Left lung (tissue), 10 donors: ENCODE measurements around the gene NAP1L4. TPM values are rescaled to one million over a fixed set of nuclear protein-coding genes. Genes with fewer than 3 reads are reported as not detected.

Source experiments
- ATAC-seq: fragments of 200-7000 bp; cut with Tn5 transposase; one replicate; pipeline ENCODE4 v1.9.1; 2020; ENCODE audit warnings: moderate library complexity
- DNase-seq, 4 donors: peaks; one replicate each; pipeline ENCODE4 v3.0.0-alpha.2; 2013 to 2020
- H3K27ac ChIP-seq, 2 donors: fragments of 200-600 bp; sonication (generic) in 1 of 2; one replicate each; pipeline versions ENCODE4 v1.5.0 to v1.8.0; 2020 to 2021
- H3K27me3 ChIP-seq, 2 donors: fragments of 200-600 bp; sonication (generic) in 1 of 2; one replicate each; pipeline versions ENCODE4 v1.5.0 to v1.8.0; 2020 to 2021
- H3K36me3 ChIP-seq, 2 donors: fragments of 200-600 bp; sonication (generic) in 1 of 2; one replicate each; pipeline versions ENCODE4 v1.5.0 to v1.8.0; 2020 to 2021
- H3K4me1 ChIP-seq, 2 donors: fragments of 200-600 bp; one replicate each; pipeline ENCODE4 v1.8.0; 2021
- H3K4me3 ChIP-seq, 2 donors: fragments of 200-600 bp; sonication (generic) in 1 of 2; one replicate each; pipeline versions ENCODE4 v1.5.0 to v1.8.0; 2020 to 2021; ENCODE audit warnings: mild to moderate bottlenecking in 1 of 2
- H3K9me3 ChIP-seq, 2 donors: fragments of 200-600 bp; sonication (generic) in 1 of 2; one replicate each; pipeline versions ENCODE4 v1.5.0 to v1.8.0; 2020 to 2021
- intact Hi-C, 2 donors: fragments of 100-400 bp; cut with DNase I; formaldehyde crosslinking; loops; one replicate each; pipeline versions ENCODE4 v1.11.2 to v1.14.2; 2022
- polyA plus RNA-seq, 6 donors: library from polyadenylated mRNA; unstranded; fragments of 120-200 nt; gene quantifications; one replicate each; pipeline ENCODE4 v1.2.1, GENCODE V29; 2013; ENCODE audit not compliant: insufficient read length in 6 of 6
- total RNA-seq, 2 donors: library from RNA; stranded (reverse); fragmentation: NEBNext Ultra II Directional; extraction: Animal tissue kit (Norgen Biotek cat#: 25700); gene quantifications; one replicate each; pipeline ENCODE4 v1.2.1, GENCODE V29; 2021
- TF ChIP-seq, protein P1 (sequence below), 2 donors: fragments of 200-600 bp; sonication (generic) in 1 of 2; IDR thresholded peaks; one replicate each; pipeline versions ENCODE4 v1.5.0 to v1.8.0; 2021; ENCODE audit warnings: antibody characterized with exemption in 2 of 2
- donor health status: DM: no; HTN: yes; CAD: no.
- donor health status: DM: no; HTN: no; CAD: no.

The NAP1L4 gene
- total and polyA plus RNA-seq, 8 donors: 101 to 204 (median 180) TPM

DNA sequence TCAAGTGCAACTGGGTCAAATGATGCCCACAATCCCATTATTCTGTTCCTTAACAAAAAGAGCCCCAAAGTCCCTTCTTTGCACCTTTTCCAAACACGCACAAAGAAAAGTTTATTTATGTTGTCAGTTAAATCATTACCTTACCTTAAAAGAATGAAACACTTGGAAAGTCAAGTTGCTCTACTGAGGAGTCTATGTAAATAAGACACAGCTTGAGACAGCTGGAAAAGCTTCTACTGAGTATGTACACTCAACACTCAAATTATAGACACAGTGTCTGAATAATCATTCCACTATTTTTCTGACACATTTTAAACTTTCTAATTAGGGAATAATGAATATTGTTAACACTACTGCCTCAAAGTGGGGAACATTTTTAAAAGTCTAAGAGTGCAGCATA lies 41.3 kb downstream of the NAP1L4 start:
- H3K9me3 ChIP-seq: no peaks in the 10 kb centered on the region
- TF ChIP-seq, protein P1, sequence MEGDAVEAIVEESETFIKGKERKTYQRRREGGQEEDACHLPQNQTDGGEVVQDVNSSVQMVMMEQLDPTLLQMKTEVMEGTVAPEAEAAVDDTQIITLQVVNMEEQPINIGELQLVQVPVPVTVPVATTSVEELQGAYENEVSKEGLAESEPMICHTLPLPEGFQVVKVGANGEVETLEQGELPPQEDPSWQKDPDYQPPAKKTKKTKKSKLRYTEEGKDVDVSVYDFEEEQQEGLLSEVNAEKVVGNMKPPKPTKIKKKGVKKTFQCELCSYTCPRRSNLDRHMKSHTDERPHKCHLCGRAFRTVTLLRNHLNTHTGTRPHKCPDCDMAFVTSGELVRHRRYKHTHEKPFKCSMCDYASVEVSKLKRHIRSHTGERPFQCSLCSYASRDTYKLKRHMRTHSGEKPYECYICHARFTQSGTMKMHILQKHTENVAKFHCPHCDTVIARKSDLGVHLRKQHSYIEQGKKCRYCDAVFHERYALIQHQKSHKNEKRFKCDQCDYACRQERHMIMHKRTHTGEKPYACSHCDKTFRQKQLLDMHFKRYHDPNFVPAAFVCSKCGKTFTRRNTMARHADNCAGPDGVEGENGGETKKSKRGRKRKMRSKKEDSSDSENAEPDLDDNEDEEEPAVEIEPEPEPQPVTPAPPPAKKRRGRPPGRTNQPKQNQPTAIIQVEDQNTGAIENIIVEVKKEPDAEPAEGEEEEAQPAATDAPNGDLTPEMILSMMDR (IDR thresholded peaks at IDR 0.05): no peak
- H3K4me3 ChIP-seq: no peak overlapping the region
- no peak for DNase-seq
- ATAC-seq: peak; percentile 76
- peaks cover 0 to 94% of the 10 kb centered on the region in 2 donors for H3K36me3 ChIP-seq
- H3K27me3 ChIP-seq: no peaks in the 10 kb centered on the region
- peaks cover 0 to 23% of the 10 kb centered on the region in 2 donors for H3K4me1 ChIP-seq
- intact Hi-C loops: no loop called here
- peak overlapping the region in 1 of 2 donors; percentile 66 for H3K27ac ChIP-seq

DNA sequence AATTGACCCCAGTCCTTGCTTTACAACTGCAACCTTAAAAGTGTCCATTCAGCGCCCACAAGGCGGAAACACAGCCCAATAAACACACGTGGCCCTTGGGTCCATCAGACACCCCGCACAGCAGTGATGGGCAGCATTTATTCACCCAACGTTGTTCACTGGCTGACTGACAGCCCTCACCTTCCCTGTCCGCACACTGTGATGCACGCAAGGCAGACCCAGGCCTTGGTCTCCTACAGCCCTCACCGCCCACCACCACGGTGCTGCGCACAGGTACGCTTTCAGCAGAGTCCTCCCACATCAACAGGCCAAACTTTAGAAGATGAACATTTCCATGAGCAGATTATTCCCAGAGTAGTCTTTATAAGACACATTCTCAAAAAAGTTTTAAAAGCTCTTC lies 42.2 kb downstream of the NAP1L4 start:
- TF ChIP-seq, protein P1 (IDR thresholded peaks at IDR 0.05): no peak
- H3K36me3 ChIP-seq: peaks cover 0 to 85% of the 10 kb centered on the region in 2 donors
- H3K9me3 ChIP-seq: no peaks in the 10 kb centered on the region
- H3K4me3 ChIP-seq: no peak overlapping the region
- H3K4me1 ChIP-seq: peaks cover 3 to 32% of the 10 kb centered on the region in 2 donors
- intact Hi-C loops: no loop called here
- ATAC-seq (no peak), DNase-seq (peak in 1 of 4 donors; percentile 51)
- no peak overlapping the region for H3K27ac ChIP-seq
- H3K27me3 ChIP-seq: no peaks in the 10 kb centered on the region

DNA sequence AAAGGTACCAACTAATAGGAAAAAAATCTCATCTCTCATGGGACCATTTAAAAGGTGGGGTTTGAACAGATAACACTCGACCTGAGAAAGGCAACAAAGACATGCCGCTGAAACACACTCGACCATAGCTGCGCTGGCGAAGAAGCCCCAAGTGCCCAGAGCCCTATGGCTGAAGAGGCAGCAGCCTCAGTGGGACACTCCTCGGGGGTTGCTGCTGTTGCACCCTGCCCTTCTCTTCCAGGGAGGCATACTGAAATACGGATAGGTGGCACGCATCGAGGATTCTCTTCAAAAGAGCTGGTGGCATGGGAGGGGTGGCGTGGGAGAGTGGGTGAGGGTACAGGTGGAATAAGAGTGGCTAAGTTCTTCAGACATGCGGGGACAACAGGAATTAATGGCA lies 44.4 kb downstream of the NAP1L4 start:
- TF ChIP-seq, protein P1 (IDR thresholded peaks at IDR 0.05): no peak
- no peaks in the 10 kb centered on the region for H3K27me3 ChIP-seq
- ATAC-seq: no peak
- H3K4me3 ChIP-seq: no peak overlapping the region
- H3K27ac ChIP-seq: no peak overlapping the region
- DNase-seq: no peak
- no peaks in the 10 kb centered on the region for H3K9me3 ChIP-seq
- peaks cover 0 to 80% of the 10 kb centered on the region in 2 donors for H3K36me3 ChIP-seq
- peaks cover 8 to 45% of the 10 kb centered on the region in 2 donors for H3K4me1 ChIP-seq
- intact Hi-C loops: no loop called here

DNA sequence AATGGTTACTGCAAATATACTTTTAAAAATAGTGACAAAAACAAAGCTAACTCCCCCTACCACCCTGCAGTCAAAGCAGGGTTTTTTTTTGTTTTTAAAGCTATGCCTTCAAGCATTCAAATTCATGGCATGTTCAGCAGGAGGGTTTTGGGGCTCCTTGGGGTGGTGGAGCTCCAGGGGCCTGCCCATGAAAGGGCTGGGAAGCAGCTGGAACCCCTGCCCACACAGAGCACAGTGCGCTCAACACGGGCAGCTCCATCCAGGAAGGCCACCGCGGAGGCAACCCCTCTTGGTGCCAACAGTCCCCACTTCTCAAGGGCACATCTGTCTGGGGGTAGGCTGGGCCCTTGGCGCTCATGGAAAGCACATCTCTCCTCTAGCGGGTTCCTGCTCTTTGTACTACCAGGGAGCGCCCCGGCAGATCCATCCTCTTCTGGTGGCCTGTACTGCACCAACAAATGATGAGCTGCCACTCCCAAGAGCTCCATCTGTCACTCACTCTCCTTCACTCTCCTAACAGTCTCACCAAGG lies 46.3 kb downstream of the NAP1L4 start:
- H3K36me3 ChIP-seq: peaks cover 0 to 62% of the 10 kb centered on the region in 2 donors

DNA sequence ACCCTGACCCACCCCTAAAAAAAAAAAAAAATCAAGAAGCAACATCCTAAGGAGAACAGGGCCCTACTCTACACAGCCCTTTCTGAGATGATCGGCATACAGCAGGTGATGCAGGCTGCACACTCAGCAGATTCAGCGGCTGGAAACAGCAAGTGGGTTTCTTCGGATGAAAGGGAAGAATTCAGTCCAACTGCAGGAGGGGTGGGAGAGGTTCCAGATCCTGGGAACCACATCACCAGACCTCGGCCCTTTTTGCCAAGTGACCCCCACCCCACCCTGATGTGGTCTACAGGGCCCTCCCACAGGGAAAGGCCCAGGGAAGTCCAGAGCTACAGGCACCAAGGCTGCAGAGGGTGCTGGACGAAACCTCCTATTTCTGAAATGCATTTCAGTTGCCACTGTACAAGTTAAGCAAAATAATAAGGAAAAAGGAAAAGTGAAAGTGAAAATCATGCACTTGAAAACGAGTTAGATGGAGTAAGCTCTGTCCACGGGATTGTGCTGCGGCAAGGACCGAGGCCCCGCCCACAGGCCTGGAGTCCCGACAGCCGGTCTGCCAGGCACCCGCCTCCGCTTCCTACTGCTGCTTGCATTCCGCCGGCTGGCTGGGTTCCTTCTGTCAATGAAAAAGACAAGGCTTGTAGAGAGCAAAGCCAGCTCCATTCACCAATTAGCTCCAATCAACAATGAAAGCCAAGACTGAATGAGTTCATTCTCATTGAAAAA lies 46.9 kb downstream of the NAP1L4 start:
- ATAC-seq: peak; percentile 90
- Histone ChIP-seq H3K27ac (peak overlapping the region; percentile 64 to 79), H3K4me3 (peak overlapping the region in 1 of 2 donors; percentile 3), H3K27me3 (no peaks in the 10 kb centered on the region), H3K36me3 (peaks cover 0 to 56% of the 10 kb centered on the region in 2 donors), H3K9me3 (no peaks in the 10 kb centered on the region), H3K4me1 (peaks cover 8 to 41% of the 10 kb centered on the region in 2 donors)
- intact Hi-C loops: no loop called here
- TF ChIP-seq, protein P1 (IDR thresholded peaks at IDR 0.05): no peak
- DNase-seq: peak; percentile 78 to 97 (median 94)

More for the DNA sequence above, 46.3 kb downstream of the NAP1L4 start:
- Histone ChIP-seq H3K4me3 (no peak overlapping the region), H3K4me1 (peaks cover 8 to 37% of the 10 kb centered on the region in 2 donors), H3K27ac (peak overlapping the region; percentile 64 to 79), H3K9me3 (no peaks in the 10 kb centered on the region), H3K27me3 (no peaks in the 10 kb centered on the region)
- intact Hi-C loops: no loop called here
- DNase-seq: peak in 1 of 4 donors; percentile 70
- no peak for ATAC-seq
- TF ChIP-seq, protein P1 (IDR thresholded peaks at IDR 0.05): no peak
